HG03457 (cell line): ENCODE data around the gene LRFN2.

Experiments used
- ATAC-seq: cut with Tn5 transposase; IDR thresholded peaks from one replicate; pipeline ENCODE4 v1.9.1; 2021; ENCODE audit warnings: moderate number of reproducible peaks; ENCODE audit not compliant: unreplicated experiment

LRFN2 gene

DNA sequence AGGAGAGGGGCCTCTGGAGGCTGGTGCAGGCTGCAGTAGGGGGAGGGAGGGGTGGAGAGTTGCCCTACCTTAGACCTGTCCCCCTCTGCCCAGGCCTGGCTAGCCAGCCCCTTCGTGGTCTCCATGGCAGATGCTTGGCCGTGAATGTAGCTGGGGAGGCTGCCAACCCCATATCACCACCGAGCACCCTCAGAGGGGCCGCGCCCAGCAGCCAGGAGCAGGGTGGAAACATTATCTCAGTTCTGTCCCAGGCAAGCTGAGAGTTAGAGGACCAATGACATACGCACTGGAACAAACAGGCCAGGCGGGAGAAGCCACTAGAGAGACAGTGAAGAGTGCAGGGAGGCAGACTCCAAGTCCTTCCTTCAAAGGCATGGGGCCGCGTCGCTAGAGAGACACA lies 66.5 kb downstream of the LRFN2 start:
- no peak for ATAC-seq

DNA sequence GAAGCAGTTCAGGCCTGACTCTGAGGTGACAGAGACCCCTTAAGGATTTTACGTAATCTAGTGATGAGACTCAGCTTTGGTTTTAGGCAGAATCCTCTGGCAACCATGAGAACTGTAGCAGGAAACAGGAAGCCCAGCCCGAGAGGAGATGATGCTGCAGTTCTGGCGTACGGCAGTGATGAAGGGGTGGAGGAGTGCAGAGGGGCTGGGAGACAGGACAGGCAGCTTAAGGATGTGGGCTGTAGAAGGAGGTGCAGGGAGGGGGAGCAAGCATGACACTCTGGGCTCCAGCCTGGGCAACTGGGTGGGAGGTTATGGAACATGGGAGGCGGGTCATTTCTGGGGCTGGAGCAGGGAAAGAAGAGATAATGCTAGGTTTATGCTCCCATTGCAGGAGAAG lies 67.1 kb downstream of the LRFN2 start:
- no peak for ATAC-seq

- ATAC-seq = no peak
Observed at GRCh38 chr6:40517654-40518053, 69.5 kb downstream of the LRFN2 start.

GRCh38 chr6:40516429-40516828 lies 70.7 kb downstream of the LRFN2 start:
- no peak for ATAC-seq

DNA sequence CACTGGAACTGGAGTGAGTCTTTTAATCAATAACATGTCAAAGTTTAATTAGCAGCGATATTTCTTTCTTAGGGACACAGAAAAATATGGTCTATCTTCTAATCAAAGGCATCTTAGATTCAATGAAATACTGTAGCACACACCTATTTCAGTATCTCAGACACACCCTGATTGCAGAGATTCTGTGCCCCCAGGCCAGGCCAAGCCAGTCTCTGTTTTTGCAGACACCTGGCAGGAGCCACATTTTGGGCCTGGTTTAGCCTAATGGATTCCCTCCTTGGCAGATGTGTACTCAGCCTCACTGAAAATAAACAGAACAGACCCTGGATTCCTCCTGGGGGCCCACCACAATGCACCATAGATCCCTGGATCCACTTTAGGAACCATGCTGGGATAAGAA lies 74.8 kb downstream of the LRFN2 start:
- no peak for ATAC-seq

- no peak for ATAC-seq
Observed at GRCh38 chr6:40511884-40512283, 75.3 kb downstream of the LRFN2 start.

- no peak for ATAC-seq
Observed at GRCh38 chr6:40510442-40510841, 76.7 kb downstream of the LRFN2 start.

DNA sequence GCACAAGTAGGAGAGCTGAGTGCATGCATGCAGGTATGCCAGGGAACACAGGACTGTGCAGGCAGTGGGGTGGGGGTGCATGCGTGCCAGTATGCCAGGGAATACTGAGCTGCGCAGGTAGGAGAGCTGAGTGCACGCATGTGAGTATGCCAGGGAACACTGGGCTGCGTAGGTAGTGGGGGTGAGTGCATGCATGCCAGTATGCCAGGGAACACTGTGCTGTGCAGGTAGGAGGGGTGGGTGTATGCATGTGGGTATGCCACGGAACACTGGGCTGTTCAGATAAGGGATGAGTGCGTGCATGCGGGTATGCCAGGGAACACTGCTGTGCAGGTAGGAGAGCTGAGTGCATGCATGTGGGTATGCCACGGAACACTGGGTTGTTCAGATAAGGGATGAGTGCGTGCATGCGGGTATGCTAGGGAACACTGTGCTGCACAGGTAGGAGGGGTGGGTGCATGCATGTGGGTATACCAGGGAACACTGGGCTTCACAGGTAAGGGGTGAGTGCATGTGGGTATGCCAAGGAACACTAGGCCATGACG lies 77.4 kb downstream of the LRFN2 start:
- no peak for ATAC-seq

DNA sequence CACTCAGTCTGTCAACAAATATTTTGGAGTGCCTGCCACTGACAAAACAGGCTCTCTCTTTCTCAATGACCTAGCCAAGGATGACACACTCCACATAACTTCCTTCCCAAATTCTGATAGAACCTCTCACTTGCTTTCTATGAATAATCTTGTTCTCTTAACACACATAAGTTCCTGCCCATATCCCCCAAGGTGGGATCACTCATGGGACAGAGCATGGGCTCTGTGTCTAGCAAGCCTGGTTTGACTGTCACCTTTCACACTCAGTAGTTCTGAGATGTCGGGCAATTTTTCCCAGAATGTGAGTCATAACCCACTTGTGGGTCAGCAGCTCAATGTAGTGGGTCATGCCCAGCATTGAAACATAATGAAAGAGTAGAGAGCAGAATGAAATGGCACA lies 78.1 kb downstream of the LRFN2 start:
- no peak for ATAC-seq

DNA sequence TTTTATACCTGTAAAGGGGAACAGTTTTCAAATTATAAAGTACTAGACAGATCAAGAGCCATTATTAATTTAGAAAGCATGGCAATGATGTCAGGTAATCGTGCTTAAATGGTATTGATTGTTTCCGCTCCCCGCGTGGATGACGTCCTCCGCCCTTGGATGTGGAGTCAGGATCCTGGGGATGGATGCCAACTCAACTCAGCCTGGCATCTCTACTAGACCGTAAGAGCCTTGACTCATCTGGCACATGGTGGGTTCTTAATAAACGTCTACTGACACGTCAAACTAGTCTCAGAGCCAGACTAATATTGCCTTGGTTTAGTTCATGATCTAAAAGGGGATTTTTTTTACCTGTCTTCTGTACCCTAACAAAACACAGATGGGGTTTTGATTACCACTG lies 80.2 kb downstream of the LRFN2 start:
- ATAC-seq = no peak

DNA sequence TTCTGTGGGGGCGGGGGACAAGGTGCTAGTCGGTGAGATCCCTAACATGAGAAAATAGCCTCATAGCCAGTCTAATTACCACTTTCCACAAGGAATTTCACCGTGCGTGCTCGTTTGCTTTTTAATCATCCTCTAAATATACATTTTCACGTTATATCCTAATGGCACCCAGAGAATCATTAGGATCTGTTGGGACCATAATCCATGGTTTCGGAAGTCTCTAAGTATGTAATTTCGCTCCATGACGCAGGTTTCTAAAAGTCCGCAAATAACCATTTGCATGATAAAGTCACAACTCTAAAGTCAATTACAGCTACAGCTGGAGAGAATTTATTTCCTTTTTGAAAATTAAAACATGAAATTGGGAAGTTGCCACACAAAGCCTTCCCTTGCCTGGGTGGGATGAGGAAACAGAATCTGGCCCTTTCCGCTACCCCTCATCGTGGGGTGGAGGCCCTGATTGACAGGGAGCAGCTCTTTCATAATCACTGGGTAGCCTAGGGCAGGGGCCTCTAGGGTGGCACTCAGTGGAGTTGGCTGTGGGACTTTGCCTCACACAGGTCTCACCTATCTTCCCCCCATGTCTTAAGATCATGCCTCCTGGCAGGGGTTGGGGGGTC lies 81.9 kb downstream of the LRFN2 start:
- no peak for ATAC-seq

DNA sequence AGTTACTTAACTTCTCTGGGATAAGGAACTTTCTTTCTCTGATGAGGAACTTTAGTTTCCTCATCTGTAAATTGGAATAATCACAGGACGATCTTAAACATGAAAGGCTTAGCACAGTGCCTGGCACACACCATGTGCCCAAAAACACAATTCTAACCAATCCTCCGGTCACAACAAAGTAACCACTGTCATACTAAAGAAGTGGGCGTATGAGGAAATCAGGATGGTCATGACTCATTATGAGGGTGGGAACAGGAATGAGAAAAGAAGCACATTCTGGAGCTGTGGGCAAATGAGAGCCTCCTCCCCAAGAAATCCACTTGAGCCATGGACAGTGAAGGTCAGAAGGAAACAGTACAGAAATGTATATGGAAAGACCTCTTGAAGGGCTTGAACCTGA lies 82.9 kb downstream of the LRFN2 start:
- ATAC-seq = no peak

- ATAC-seq = no peak
Observed at GRCh38 chr6:40500227-40500626, 86.9 kb downstream of the LRFN2 start.

DNA sequence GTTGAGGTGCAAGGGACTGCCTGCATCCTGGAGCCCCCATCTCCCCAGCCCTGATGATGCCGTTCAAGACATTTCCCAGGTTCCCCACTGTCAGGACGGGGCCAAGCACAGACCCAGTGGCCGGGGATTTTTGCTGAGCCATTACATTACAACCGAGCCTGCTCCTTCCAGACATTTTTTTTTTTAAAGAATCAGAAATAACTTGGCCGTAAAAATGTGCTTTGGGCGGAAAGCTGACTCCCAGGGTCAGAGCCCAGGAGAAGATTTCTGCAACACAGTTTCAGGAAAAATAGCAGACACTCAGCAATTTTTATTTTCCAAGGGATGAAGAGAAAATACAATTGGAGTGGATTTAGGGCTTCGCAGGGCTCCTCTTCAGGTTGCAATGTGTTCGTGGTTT lies 87.9 kb downstream of the LRFN2 start:
- no peak for ATAC-seq

DNA sequence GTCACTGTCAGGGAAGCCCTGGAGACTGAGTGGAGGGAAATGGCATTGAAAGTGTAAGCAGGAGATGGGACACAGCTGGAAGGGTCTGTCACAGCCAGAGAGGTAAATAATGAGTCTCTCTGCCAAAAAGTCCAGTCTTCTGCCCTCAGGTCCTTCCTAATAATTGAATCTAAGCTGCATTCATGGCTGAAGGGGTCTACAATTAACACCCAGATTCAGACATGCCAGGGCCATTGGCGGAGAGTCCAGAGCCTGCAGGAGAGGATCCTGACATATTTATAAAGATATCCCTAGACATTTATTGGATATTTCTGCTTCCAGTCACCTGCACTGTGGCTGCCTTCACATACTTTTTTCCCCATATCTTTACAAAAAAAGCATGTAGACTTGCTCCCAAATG lies 89.0 kb downstream of the LRFN2 start:
- no peak for ATAC-seq

GRCh38 chr6:40492187-40492586 lies 95.0 kb downstream of the LRFN2 start:
- ATAC-seq = no peak

DNA sequence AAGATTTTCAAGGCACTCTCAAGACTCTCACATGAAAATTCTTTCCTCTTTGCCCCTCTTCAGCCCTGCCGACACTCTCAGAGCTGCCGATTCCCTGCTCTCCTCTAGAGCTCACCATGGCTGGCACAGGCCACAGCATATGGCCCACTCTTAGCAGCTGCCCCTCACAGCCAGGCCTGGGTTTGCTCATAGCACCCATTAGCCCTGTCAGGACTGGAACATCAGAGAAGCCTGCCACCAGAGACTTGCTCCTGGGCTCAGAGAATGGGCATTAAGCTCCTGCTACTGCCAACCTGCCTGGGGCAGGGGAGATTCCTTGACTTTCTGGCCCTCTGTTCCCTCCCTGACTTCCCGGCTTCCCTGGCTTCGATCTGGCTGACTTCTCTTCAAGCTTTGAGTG lies 96.7 kb downstream of the LRFN2 start:
- no peak for ATAC-seq

DNA sequence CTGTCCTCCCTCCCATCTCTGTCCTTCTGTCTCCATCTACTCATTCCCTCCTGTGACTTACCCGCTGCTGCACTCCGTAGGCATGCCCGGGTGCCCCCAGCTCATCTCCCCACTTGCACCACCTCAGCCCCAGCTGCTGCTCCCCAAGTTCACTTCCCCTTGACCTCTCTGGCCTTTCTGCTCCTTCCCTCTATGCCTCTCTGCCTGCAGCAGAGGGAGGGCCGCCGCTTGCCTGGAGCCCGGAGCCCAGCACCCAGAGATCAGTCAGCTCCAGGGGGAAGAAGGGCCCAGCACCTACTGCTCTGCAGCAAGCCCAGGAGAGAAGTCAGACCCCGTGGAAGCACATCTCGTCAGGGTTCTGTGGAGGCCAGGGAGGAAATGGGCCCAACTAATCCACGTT lies 97.4 kb downstream of the LRFN2 start:
- ATAC-seq = no peak

- ATAC-seq = no peak
Observed at GRCh38 chr6:40486576-40486975, 100.6 kb downstream of the LRFN2 start.

- ATAC-seq = no peak
Observed at GRCh38 chr6:40485795-40486194, 101.4 kb downstream of the LRFN2 start.

- no peak for ATAC-seq
Observed at GRCh38 chr6:40485300-40485699, 101.9 kb downstream of the LRFN2 start.

DNA sequence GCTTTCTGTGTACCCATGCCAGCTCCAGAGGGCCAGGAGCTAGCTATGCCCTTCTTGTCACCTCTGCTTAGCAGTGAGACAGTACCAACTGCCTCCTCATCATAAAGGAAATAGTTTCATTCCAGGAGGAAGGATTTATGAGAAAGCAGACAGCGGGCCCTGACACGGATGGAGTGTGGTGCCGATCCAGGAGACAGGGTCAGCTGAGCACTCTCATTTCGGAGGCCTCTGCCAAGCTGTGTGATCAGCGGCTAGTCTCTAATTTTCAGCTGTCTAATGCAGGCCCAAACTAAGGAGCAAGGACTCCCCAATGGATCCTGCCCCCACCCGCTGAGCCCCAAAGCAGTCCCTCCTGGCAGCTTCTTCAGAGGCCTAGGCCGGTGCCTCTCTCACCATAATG lies 103.1 kb downstream of the LRFN2 start:
- no peak for ATAC-seq

DNA sequence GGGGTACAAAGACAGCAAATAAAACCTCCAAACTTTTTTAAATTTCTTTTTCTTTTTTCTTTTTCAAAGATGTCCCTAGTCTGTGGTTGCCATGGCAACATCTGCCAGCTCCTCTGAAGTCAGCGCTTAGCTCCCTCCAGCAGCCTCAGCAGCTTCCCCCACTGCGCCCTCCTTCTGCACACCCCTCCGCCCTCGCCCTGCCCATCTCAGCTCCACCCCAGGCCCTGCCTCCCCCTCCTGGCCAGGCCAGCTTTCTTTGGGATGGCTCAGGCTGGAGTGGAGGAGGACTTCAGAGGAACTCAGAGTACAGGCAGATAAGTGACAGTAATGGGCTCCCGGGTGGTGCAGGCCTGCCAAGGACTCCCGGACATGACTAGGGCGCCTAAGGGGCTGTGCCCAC lies 104.6 kb downstream of the LRFN2 start:
- no peak for ATAC-seq
